H7 (cell line): Measurements from ENCODE around the gene HMGN1. TPM values are rescaled to one million over a fixed set of nuclear protein-coding genes. Genes with fewer than 3 reads are reported as not detected.
"Not testable (repeated sequence)": the region's sequence is repeated elsewhere in the genome, so short reads cannot be mapped to it uniquely, and the experiment has no call there.

Experiments
- DNase-seq: peaks from one replicate; pipeline ENCODE4 v3.0.0; 2012
- H3K27me3 ChIP-seq: 2 replicates; pipeline ENCODE4 v1.6.0; 2011; ENCODE audit warnings: mild to moderate bottlenecking, low read length; ENCODE audit not compliant: control insufficient read depth, insufficient read depth
- H3K36me3 ChIP-seq: replicated peaks from 2 replicates; pipeline ENCODE4 v1.5.1; 2011; ENCODE audit warnings: low read length; ENCODE audit not compliant: control insufficient read depth, insufficient read depth
- H3K4me3 ChIP-seq: 2 replicates; pipeline ENCODE4 v1.5.1; 2011; ENCODE audit warnings: low read depth, mild to moderate bottlenecking, control low read depth, low read length, moderate library complexity; ENCODE audit not compliant: insufficient read depth
- total RNA-seq: library from RNA; depleted of rRNA; stranded (reverse); fragments of >200 nt; shearing (Covaris generic); gene quantifications from 2 replicates; pipeline ENCODE4 v1.2.3, GENCODE V29; 2014

Gene HMGN1
- total RNA-seq, 1 experiment from 2014 or later = 310 TPM

- H3K27me3 ChIP-seq = no peaks in the 10 kb centered on the region
- no peaks in the 10 kb centered on the region; the same call in 1 of the 2 replicates for H3K36me3 ChIP-seq
- peak; percentile 96 for DNase-seq
- peak overlapping the region; percentile 78 for H3K4me3 ChIP-seq
These were observed 31.4 kb upstream of the HMGN1 start for GRCh38 chr21:39379986-39380891.

- Histone ChIP-seq H3K27me3 (no peaks in the 10 kb centered on the region), H3K36me3 (no peaks in the 10 kb centered on the region), H3K4me3 (no peak overlapping the region)
- no peak for DNase-seq
These were observed 28.7 kb upstream of the HMGN1 start for GRCh38 chr21:39377444-39378050.

GRCh38 chr21:39375446-39375845 lies 26.6 kb upstream of the HMGN1 start:
- no peak for DNase-seq
- Histone ChIP-seq H3K27me3 (no peaks in the 10 kb centered on the region), H3K4me3 (no peak overlapping the region), H3K36me3 (no peaks in the 10 kb centered on the region)

GRCh38 chr21:39374046-39374445 lies 25.2 kb upstream of the HMGN1 start:
- H3K4me3 ChIP-seq = no peak overlapping the region
- no peaks in the 10 kb centered on the region for H3K27me3 ChIP-seq
- no peaks in the 10 kb centered on the region for H3K36me3 ChIP-seq
- no peak for DNase-seq

- DNase-seq = peak; percentile 65
- Histone ChIP-seq H3K36me3 (no peaks in the 10 kb centered on the region), H3K27me3 (no peaks in the 10 kb centered on the region), H3K4me3 (no peak overlapping the region)
These were observed 24.7 kb upstream of the HMGN1 start for GRCh38 chr21:39373634-39374033.

- not testable (repeated sequence) for H3K27me3 ChIP-seq, H3K36me3 ChIP-seq, DNase-seq, H3K4me3 ChIP-seq
These were observed 21.0 kb upstream of the HMGN1 start for GRCh38 chr21:39369896-39370288.

- Histone ChIP-seq H3K27me3 (no peaks in the 10 kb centered on the region), H3K36me3 (no peaks in the 10 kb centered on the region), H3K4me3 (no peak overlapping the region)
These were observed 18.9 kb upstream of the HMGN1 start for GRCh38 chr21:39367783-39368182.

GRCh38 chr21:39366563-39366962 lies 17.7 kb upstream of the HMGN1 start:
- Histone ChIP-seq H3K36me3 (no peaks in the 10 kb centered on the region), H3K27me3 (no peaks in the 10 kb centered on the region), H3K4me3 (no peak overlapping the region)
- no peak for DNase-seq

More at GRCh38 chr21:39367783-39368182, 18.9 kb upstream of the HMGN1 start:
- DNase-seq = no peak

- no peak for DNase-seq
- Histone ChIP-seq H3K36me3 (no peaks in the 10 kb centered on the region), H3K27me3 (no peaks in the 10 kb centered on the region), H3K4me3 (no peak overlapping the region)
These were observed 16.1 kb upstream of the HMGN1 start for GRCh38 chr21:39364949-39365348.

- Histone ChIP-seq H3K4me3 (no peak overlapping the region), H3K27me3 (no peaks in the 10 kb centered on the region), H3K36me3 (no peaks in the 10 kb centered on the region)
- no peak for DNase-seq
These were observed 15.0 kb upstream of the HMGN1 start for GRCh38 chr21:39363607-39364555.

- H3K36me3 ChIP-seq = no peaks in the 10 kb centered on the region
- no peak overlapping the region for H3K4me3 ChIP-seq
- DNase-seq = no peak
- H3K27me3 ChIP-seq = no peaks in the 10 kb centered on the region
These were observed 13.8 kb upstream of the HMGN1 start for GRCh38 chr21:39362733-39363132.

- no peaks in the 10 kb centered on the region for H3K27me3 ChIP-seq
- no peak overlapping the region for H3K4me3 ChIP-seq
- DNase-seq = no peak
- H3K36me3 ChIP-seq = no peaks in the 10 kb centered on the region
These were observed 10.5 kb upstream of the HMGN1 start for GRCh38 chr21:39359382-39359781.

- H3K36me3 ChIP-seq = no peaks in the 10 kb centered on the region
- no peak for DNase-seq
- no peaks in the 10 kb centered on the region for H3K27me3 ChIP-seq
- no peak overlapping the region for H3K4me3 ChIP-seq
These were observed 4.4 kb upstream of the HMGN1 start for GRCh38 chr21:39353295-39353694.
